Thoracic aorta (tissue), 2 donors: Measurements from ENCODE around the gene NPAS3. TPM values are rescaled to one million over a fixed set of nuclear protein-coding genes. Genes with fewer than 3 reads are reported as not detected.

Source experiments
- ATAC-seq: fragments of 150-250 bp; one replicate; pipeline ENCODE4 v1.8.0; 2017; ENCODE audit warnings: low read depth; ENCODE audit not compliant: insufficient number of reproducible peaks, low FRiP score
- DNase-seq: peaks from one replicate; pipeline ENCODE4 v3.0.0-alpha.2; 2020; ENCODE audit warnings: low spot score
- H3K27ac ChIP-seq, 2 donors: fragments of 200-600 bp; sonication (generic); 1 replicate in 1 of 2; 2 replicates in 1 of 2; pipeline ENCODE4 v1.5.1; 2016; ENCODE audit warnings: mild to moderate bottlenecking in 2 of 2, moderate library complexity in 2 of 2
- H3K27me3 ChIP-seq: fragments of 200-600 bp; sonication (generic); replicated peaks from 2 replicates; pipeline ENCODE4 v1.6.0; 2016; ENCODE audit warnings: mild to moderate bottlenecking; ENCODE audit not compliant: insufficient read depth
- H3K36me3 ChIP-seq: fragments of 200-600 bp; sonication (generic); one replicate; pipeline ENCODE4 v1.5.1; 2016
- H3K4me1 ChIP-seq, 2 donors: fragments of 200-600 bp; sonication (generic); 1 replicate in 1 of 2; 2 replicates in 1 of 2; pipeline versions ENCODE4 v1.5.1 to v1.6.0; 2016; ENCODE audit warnings: low read depth in 2 of 2, mild to moderate bottlenecking in 1 of 2; ENCODE audit not compliant: control insufficient read depth in 1 of 2
- H3K4me3 ChIP-seq: fragments of 200-600 bp; sonication (generic); 2 replicates; pipeline ENCODE4 v1.5.1; 2016; ENCODE audit warnings: mild to moderate bottlenecking
- H3K9me3 ChIP-seq: fragments of 200-600 bp; sonication (generic); 2 replicates; pipeline ENCODE4 v1.5.1; 2016
- total RNA-seq, 2 donors: library from RNA; depleted of rRNA; stranded (reverse); fragments of >200 nt; gene quantifications; one replicate each; pipeline versions ENCODE4 v1.1.0 to v1.2.3, GENCODE V29; 2016
- TF ChIP-seq, protein P1 (sequence below): fragments of 200-600 bp; sonication (generic); IDR thresholded peaks from one replicate; pipeline ENCODE4 v1.5.1; 2019; ENCODE audit warnings: antibody characterized with exemption

Gene NPAS3
- total RNA-seq, 2 donors from 2014 or later: 1.1 TPM; not detected in 1

DNA sequence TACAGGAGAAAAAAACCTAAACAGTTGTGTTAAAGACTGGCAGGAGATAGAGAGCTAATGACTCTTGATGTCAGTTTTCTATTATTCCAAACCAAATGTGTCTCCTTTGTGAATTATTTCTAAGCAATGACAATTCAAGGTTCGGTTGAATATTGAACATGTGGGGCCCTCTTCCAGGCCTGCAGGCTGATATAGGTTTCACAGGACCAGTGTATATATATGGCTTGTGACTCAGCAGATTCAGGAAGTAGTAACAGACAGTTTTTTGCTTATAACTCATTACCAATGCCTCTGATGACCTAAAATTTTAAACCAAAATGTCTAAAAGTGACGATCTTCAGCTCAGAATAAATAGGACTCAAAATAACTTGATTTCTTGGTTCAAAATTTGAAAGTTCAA, 33.7 kb upstream of the NPAS3 start:
- H3K4me1 ChIP-seq: no peaks in the 10 kb centered on the region
- no peaks in the 10 kb centered on the region for H3K36me3 ChIP-seq
- TF ChIP-seq, protein P1, sequence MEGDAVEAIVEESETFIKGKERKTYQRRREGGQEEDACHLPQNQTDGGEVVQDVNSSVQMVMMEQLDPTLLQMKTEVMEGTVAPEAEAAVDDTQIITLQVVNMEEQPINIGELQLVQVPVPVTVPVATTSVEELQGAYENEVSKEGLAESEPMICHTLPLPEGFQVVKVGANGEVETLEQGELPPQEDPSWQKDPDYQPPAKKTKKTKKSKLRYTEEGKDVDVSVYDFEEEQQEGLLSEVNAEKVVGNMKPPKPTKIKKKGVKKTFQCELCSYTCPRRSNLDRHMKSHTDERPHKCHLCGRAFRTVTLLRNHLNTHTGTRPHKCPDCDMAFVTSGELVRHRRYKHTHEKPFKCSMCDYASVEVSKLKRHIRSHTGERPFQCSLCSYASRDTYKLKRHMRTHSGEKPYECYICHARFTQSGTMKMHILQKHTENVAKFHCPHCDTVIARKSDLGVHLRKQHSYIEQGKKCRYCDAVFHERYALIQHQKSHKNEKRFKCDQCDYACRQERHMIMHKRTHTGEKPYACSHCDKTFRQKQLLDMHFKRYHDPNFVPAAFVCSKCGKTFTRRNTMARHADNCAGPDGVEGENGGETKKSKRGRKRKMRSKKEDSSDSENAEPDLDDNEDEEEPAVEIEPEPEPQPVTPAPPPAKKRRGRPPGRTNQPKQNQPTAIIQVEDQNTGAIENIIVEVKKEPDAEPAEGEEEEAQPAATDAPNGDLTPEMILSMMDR: no peak
- H3K4me3 ChIP-seq: no peak overlapping the region
- no peak overlapping the region for H3K27ac ChIP-seq
- no peaks in the 10 kb centered on the region for H3K9me3 ChIP-seq
- no peak for DNase-seq
- no peak for ATAC-seq
- H3K27me3 ChIP-seq: no peaks in the 10 kb centered on the region

DNA sequence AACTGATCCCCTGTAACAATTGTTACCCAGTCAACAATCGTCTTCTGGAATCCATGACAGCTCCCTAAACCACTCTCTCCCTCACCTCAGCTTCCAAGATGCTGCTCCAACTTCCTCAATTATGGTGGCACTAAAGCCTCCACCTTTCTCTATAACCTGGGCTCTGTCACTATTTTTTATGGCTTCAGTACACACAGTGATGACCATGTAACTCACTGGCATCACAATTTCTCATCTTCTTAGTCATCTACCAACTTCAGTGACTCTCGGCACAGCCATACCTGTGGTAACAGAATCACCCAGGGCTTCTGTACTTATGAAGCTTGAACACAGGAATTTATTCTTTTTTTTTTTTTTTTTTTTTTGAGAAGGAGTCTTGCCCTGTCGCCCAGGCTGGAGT, 32.0 kb upstream of the NPAS3 start:
- no peak overlapping the region for H3K4me3 ChIP-seq
- TF ChIP-seq, protein P1: no peak
- H3K27ac ChIP-seq: no peak overlapping the region

DNA sequence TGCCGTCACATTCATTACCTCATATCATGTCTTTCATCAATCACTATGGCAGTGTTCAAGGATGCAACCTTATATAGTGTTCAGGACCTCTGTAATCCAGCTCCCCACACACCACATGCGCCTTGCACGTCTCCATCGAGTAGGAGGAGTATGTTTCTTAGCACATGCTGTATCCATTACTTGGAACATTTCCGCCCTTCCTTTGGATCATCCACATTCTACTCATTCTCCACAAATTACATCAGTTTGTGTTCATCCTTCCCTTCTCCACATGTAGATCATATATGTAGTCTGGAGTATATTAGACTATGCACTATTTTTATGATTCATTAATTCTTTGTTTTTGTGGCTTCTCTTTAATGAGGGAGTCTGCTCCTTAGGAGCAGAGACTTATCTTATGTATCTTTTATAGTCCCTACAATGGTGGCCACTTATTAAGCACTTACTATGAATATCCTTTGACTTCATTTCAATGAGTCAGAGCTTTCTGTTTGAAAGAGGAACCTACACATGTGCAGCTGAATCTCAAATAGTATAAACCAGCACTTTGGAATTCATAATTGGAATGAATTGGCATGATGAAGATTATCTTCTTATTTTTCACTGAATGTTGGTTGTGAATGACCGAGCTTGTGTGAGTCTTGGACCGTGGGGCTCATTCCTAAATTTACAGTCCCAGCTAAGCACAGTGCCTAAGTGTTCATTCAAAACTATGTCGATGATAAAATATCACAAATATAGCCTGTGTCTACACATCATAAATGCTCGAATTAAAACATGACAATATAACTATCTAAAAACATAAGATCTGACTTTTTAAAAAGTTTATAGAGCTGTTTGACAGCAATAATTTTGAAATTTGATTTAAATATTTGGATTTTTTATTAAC, 30.2 kb upstream of the NPAS3 start:
- no peaks in the 10 kb centered on the region for H3K27me3 ChIP-seq
- no peak overlapping the region for H3K4me3 ChIP-seq
- H3K9me3 ChIP-seq: no peaks in the 10 kb centered on the region
- H3K36me3 ChIP-seq: no peaks in the 10 kb centered on the region
- no peaks in the 10 kb centered on the region for H3K4me1 ChIP-seq
- H3K27ac ChIP-seq: no peak overlapping the region
- DNase-seq: no peak
- ATAC-seq: no peak
- TF ChIP-seq, protein P1: no peak

More for the DNA sequence above, 32.0 kb upstream of the NPAS3 start:
- H3K9me3 ChIP-seq: no peaks in the 10 kb centered on the region
- DNase-seq (no peak), ATAC-seq (no peak)
- H3K27me3 ChIP-seq: no peaks in the 10 kb centered on the region
- no peaks in the 10 kb centered on the region for H3K36me3 ChIP-seq
- no peaks in the 10 kb centered on the region for H3K4me1 ChIP-seq

DNA sequence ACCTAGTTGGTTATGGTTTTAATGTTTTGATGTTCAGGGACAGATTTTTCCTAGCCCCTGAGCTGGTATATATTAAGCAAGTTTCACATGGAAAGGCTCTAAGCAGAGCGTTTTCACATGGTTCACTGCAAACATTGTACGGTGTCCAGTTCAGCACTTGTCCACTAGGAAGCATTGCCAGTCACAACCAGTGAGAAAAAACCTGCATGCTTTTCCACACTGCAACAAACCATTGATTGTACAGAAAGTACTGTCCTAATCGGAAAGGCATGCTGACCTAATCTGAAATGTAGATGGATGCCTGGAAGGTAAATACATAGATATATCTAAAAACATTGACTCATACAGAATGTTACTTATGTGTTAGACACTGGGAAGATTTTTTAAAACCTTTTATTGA, 25.0 kb upstream of the NPAS3 start:
- no peaks in the 10 kb centered on the region for H3K4me1 ChIP-seq
- TF ChIP-seq, protein P1: no peak
- ATAC-seq: no peak

DNA sequence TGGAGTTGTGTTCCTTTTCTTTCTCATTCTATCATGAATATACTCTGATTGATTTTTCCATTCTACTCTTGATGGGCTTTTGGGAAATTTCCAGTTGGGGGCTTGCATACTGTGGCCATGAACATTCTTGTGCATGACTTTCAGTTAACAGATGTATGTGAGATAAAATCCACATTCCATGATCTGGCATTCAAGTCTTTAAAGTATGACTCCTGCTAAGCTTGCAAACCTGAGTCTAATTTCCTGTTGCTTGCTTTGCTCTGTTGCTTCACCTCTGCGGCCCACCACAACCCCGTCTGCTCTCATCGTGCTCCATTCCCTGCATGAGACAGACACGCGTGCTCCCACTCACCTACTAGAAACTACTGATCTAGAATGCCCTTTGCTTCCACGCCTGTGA, 24.3 kb upstream of the NPAS3 start:
- H3K9me3 ChIP-seq: no peaks in the 10 kb centered on the region
- TF ChIP-seq, protein P1: no peak

More for the DNA sequence above, 25.0 kb upstream of the NPAS3 start:
- Histone ChIP-seq H3K4me3 (no peak overlapping the region), H3K27ac (no peak overlapping the region), H3K36me3 (no peaks in the 10 kb centered on the region), H3K27me3 (no peaks in the 10 kb centered on the region), H3K9me3 (no peaks in the 10 kb centered on the region)
- no peak for DNase-seq

More for the DNA sequence above, 24.3 kb upstream of the NPAS3 start:
- H3K36me3 ChIP-seq: no peaks in the 10 kb centered on the region
- no peaks in the 10 kb centered on the region for H3K27me3 ChIP-seq
- ATAC-seq (no peak), DNase-seq (no peak)
- H3K4me1 ChIP-seq: no peaks in the 10 kb centered on the region
- no peak overlapping the region for H3K27ac ChIP-seq
- H3K4me3 ChIP-seq: no peak overlapping the region
